GM18858 (cell line): ENCODE measurements around the gene SPATA13.
A peak's percentile ranks its signal among the peaks of the same experiment; 100 is the strongest.
"Not testable (repeated sequence)": the region's sequence is repeated elsewhere in the genome, so short reads cannot be mapped to it uniquely, and the experiment has no call there.

Experiments used
- ATAC-seq: cut with Tn5 transposase; IDR thresholded peaks from one replicate; pipeline ENCODE4 v1.9.1; 2021; ENCODE audit not compliant: unreplicated experiment

Gene SPATA13

GRCh38 chr13:24160458-24161009, at the start of gene SPATA13:
Gene SPATA13, plus strand, starts transcription at chr13:24160720. Its CDS starts 62,210 bp downstream, at chr13:24222930.
- ATAC-seq, result peak; percentile 80

GRCh38 chr13:24112791-24113190, 47.7 kb upstream of the SPATA13 start:
- no peak for ATAC-seq

- no peak for ATAC-seq
Measured at GRCh38 chr13:24115671-24116070, 44.8 kb upstream of the SPATA13 start.

- ATAC-seq, result no peak
Measured at GRCh38 chr13:24116131-24116530, 44.4 kb upstream of the SPATA13 start.

- no peak for ATAC-seq
Measured at GRCh38 chr13:24118576-24118975, 41.9 kb upstream of the SPATA13 start.

- ATAC-seq, result no peak
Measured at GRCh38 chr13:24119626-24120508, 40.7 kb upstream of the SPATA13 start.

GRCh38 chr13:24122045-24122444, 38.5 kb upstream of the SPATA13 start:
- not testable (repeated sequence) for ATAC-seq

- ATAC-seq, result no peak
Measured at GRCh38 chr13:24122569-24122968, 38.0 kb upstream of the SPATA13 start.

GRCh38 chr13:24123761-24124160, 36.8 kb upstream of the SPATA13 start:
- no peak for ATAC-seq

GRCh38 chr13:24124789-24125476, 35.6 kb upstream of the SPATA13 start:
- peak; percentile 89 for ATAC-seq

- ATAC-seq, result peak; percentile 54
Measured at GRCh38 chr13:24127116-24127631, 33.3 kb upstream of the SPATA13 start.

GRCh38 chr13:24128112-24128511, 32.4 kb upstream of the SPATA13 start:
- ATAC-seq, result no peak

- no peak for ATAC-seq
Measured at GRCh38 chr13:24128962-24129361, 31.6 kb upstream of the SPATA13 start.

- no peak for ATAC-seq
Measured at GRCh38 chr13:24129914-24130774, 30.4 kb upstream of the SPATA13 start.

- no peak for ATAC-seq
Measured at GRCh38 chr13:24131749-24132148, 28.8 kb upstream of the SPATA13 start.

- ATAC-seq, result no peak
Measured at GRCh38 chr13:24133021-24133795, 27.3 kb upstream of the SPATA13 start.

- ATAC-seq, result no peak
Measured at GRCh38 chr13:24134231-24134630, 26.3 kb upstream of the SPATA13 start.

- ATAC-seq, result no peak
Measured at GRCh38 chr13:24134757-24135156, 25.8 kb upstream of the SPATA13 start.

GRCh38 chr13:24135674-24136300, 24.7 kb upstream of the SPATA13 start:
- ATAC-seq, result no peak
